Mesothelial cell of epicardium (in vitro differentiated cells): Measurements from ENCODE around the gene AMD1. TPM values are rescaled to one million over a fixed set of nuclear protein-coding genes. Genes with fewer than 3 reads are reported as not detected.

Experiments used
- DNase-seq, 2 experiments: peaks; one replicate each; pipeline ENCODE4 v3.0.0; 2021; ENCODE audit warnings: low spot score in 2 of 2; ENCODE audit not compliant: unreplicated experiment in 2 of 2
- H3K27ac Mint-ChIP-seq: 2 replicates; pipeline ENCODE4 v1.8.0; 2021; ENCODE audit warnings: mixed read lengths
- H3K27me3 Mint-ChIP-seq: 2 replicates; pipeline ENCODE4 v1.8.0; 2021; ENCODE audit warnings: low read depth, mixed read lengths
- H3K36me3 Mint-ChIP-seq: 2 replicates; pipeline ENCODE4 v1.8.0; 2021; ENCODE audit warnings: mixed read lengths
- H3K4me1 Mint-ChIP-seq: 2 replicates; pipeline ENCODE4 v1.8.0; 2021; ENCODE audit warnings: mixed read lengths
- H3K4me3 Mint-ChIP-seq: 2 replicates; pipeline ENCODE4 v1.8.0; 2021; ENCODE audit warnings: mild to moderate bottlenecking, moderate library complexity, mixed read lengths
- H3K9me3 Mint-ChIP-seq: 2 replicates; pipeline ENCODE4 v1.8.0; 2021; ENCODE audit warnings: mixed read lengths
- total RNA-seq: library from RNA; stranded (reverse); gene quantifications from 3 replicates; pipeline ENCODE4 v1.2.1, GENCODE V29; 2021
- TF ChIP-seq, protein P1 (sequence below): fragments of 200-600 bp; sonication (generic); IDR thresholded peaks from one replicate; pipeline ENCODE4 v1.5.0; 2021; ENCODE audit warnings: antibody characterized with exemption; ENCODE audit not compliant: unreplicated experiment

The AMD1 gene
- total RNA-seq, 1 donor from 2014 or later: 46.0 TPM

DNA sequence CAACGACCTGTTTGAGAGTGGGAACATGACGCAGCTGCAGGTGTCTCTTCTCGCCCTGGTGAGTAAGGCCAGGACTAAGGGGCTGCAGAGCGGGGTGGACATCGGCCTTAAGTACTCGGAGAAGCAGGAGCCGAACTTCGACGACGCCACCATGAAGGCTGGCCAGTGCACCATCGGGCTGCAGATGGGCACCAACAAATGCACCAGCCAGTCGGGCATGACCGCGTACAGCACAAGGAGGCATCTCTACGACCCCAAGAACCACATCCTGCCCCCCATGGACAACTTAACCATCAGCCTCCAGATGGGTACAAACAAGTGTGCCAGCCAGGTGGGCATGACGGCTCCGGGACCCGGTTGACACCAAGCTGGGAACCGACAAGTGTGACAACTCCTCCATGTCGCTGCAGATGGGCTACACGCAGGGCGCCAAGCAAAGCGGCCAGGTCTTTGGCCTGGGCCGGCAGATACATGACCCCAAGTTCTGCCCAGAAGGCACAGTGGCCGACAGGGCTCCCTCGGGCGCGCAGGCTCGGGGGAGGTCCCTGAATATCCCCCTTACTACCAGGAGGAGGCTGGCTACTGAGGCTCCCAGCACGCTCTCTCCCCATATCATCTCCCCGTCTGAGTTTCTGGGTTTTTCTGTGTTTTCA lies 15.9 kb upstream of the AMD1 start:
- Mint-ChIP-seq H3K27ac (no peak overlapping the region), H3K9me3 (no peaks in the 10 kb centered on the region), H3K4me1 (no peaks in the 10 kb centered on the region), H3K4me3 (no peak overlapping the region), H3K36me3 (no peaks in the 10 kb centered on the region), H3K27me3 (no peaks in the 10 kb centered on the region)
- TF ChIP-seq, protein P1, sequence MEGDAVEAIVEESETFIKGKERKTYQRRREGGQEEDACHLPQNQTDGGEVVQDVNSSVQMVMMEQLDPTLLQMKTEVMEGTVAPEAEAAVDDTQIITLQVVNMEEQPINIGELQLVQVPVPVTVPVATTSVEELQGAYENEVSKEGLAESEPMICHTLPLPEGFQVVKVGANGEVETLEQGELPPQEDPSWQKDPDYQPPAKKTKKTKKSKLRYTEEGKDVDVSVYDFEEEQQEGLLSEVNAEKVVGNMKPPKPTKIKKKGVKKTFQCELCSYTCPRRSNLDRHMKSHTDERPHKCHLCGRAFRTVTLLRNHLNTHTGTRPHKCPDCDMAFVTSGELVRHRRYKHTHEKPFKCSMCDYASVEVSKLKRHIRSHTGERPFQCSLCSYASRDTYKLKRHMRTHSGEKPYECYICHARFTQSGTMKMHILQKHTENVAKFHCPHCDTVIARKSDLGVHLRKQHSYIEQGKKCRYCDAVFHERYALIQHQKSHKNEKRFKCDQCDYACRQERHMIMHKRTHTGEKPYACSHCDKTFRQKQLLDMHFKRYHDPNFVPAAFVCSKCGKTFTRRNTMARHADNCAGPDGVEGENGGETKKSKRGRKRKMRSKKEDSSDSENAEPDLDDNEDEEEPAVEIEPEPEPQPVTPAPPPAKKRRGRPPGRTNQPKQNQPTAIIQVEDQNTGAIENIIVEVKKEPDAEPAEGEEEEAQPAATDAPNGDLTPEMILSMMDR: no peak
- DNase-seq: no peak

DNA sequence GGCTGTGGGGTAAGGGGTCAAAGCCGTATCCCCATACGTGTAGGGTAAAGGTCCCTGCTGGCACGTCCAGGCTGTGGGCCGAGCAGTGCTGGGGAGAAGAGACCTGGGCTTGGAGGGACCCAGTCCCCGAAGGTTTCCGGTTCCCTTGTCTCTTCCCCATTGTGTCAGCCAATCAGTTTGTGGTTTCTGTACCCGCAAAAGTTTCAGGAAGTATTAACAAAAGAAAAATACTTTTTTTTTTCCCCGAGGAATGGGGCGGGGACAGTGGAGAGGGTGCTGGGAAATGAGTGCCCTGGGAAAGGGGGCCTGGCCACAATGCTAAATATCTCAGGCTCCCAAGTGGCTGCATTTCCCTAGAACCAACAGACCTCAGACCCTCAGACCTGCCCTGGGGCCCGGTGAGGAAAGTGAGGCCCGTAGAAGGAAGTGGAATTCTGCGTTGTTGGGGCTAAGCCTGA lies 15.2 kb upstream of the AMD1 start:
- TF ChIP-seq, protein P1: no peak
- Mint-ChIP-seq H3K27ac (no peak overlapping the region), H3K4me3 (no peak overlapping the region), H3K36me3 (no peaks in the 10 kb centered on the region), H3K9me3 (no peaks in the 10 kb centered on the region), H3K27me3 (no peaks in the 10 kb centered on the region), H3K4me1 (no peaks in the 10 kb centered on the region)
- DNase-seq: no peak

DNA sequence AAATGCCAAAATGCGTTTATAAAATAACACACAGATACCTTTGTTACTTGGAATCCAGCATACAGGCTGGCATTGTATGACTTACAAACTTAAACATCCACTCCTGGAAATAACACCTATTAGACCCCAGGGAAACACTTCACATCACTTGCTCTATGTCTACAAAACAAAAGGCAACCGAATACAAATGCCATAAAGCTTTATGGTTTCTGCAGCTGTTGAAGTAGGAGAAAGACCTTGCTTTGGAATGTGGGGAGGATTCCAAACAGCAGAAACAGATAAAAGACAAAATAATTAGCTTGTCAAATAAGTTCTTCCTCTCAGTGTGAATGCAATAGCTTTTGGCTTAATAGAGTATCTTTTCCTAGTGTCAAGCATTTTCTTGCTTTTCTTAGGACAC lies 9.8 kb upstream of the AMD1 start:
- Mint-ChIP-seq H3K9me3 (no peaks in the 10 kb centered on the region), H3K4me3 (no peak overlapping the region), H3K27me3 (no peaks in the 10 kb centered on the region), H3K4me1 (peaks cover 11% of the 10 kb centered on the region), H3K27ac (no peak overlapping the region), H3K36me3 (no peaks in the 10 kb centered on the region)
- no peak for DNase-seq
- TF ChIP-seq, protein P1: no peak

DNA sequence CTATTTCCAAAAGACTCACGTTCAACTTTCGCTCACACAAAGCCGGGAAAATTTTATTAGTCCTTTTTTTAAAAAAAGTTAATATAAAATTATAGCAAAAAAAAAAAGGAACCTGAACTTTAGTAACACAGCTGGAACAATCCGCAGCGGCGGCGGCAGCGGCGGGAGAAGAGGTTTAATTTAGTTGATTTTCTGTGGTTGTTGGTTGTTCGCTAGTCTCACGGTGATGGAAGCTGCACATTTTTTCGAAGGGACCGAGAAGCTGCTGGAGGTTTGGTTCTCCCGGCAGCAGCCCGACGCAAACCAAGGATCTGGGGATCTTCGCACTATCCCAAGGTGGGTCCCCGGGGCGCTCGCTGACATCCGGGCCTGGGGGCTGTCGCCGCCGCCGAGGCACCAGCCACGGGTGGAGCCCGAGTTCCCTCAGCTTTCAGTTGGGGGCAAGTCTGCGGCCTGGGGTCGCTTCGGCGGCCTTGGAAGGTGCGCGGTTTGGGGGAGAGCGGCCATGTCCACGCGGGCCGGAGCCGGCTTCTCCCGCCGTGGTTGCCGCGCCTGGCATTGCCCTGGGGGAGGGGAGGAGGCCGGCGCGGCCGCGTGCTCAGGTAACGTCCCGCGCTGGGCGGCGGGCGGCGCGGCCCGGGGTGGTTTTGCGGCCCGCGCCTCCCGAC lies 429 bp downstream of the AMD1 start:
- peak overlapping the region; percentile 99 for H3K27ac Mint-ChIP-seq
- DNase-seq: peak; percentile 31 to 61
- H3K4me1 Mint-ChIP-seq: peaks cover 37% of the 10 kb centered on the region
- no peaks in the 10 kb centered on the region for H3K36me3 Mint-ChIP-seq
- peak overlapping the region; percentile 93 for H3K4me3 Mint-ChIP-seq
- H3K27me3 Mint-ChIP-seq: no peaks in the 10 kb centered on the region
- TF ChIP-seq, protein P1: no peak
- no peaks in the 10 kb centered on the region for H3K9me3 Mint-ChIP-seq

DNA sequence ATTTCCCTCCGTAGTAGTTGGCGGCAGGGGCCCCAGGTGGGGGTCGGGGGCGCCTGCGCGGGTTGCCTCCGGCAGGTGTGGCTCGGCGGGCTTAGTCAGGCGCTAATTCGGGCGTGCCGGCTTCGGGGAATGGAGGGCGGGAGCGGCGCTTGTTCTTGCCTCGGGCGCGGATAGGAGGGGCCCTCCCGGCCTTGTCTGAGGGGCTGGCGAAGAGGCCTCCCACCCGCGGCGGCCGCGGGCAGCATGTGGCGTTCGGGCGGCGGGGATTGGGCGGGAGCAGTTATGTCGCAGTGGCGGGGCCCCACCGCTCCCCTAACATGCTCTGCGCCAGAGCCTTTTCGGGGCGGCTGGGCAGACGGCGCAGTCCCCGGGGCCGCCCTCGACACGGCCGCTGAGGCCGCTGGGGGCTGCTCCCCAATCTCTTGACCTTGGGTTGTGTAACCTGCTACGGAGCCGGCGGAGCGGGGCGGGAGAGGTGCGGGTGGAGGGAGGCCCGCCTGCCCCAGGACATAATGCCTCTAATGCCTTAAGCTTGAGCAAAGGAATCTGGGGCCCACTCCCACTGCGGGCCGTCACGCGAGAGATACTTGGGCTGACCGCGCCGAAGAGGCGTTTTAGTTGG lies 1.1 kb downstream of the AMD1 start:
- no peaks in the 10 kb centered on the region for H3K36me3 Mint-ChIP-seq
- peak overlapping the region; percentile 93 for H3K4me3 Mint-ChIP-seq
- no peaks in the 10 kb centered on the region for H3K27me3 Mint-ChIP-seq
- TF ChIP-seq, protein P1: no peak
- H3K9me3 Mint-ChIP-seq: no peaks in the 10 kb centered on the region
- peak overlapping the region; percentile 92 for H3K27ac Mint-ChIP-seq
- peak in 1 of 2 experiments; percentile 67 for DNase-seq
- peaks cover 41% of the 10 kb centered on the region for H3K4me1 Mint-ChIP-seq
